HPDE6-E6E7 (cell line): Measurements from ENCODE around the gene CMC2.

Experiments
- DNase-seq: peaks from one replicate; pipeline ENCODE4 v3.0.0; 2011; ENCODE audit warnings: missing footprints; ENCODE audit errors: extremely low spot score

The CMC2 gene

GRCh38 chr16:81003064-81003463, 3.6 kb downstream of the CMC2 start:
- no peak for DNase-seq

- no peak for DNase-seq
Observed at GRCh38 chr16:81001330-81001729, 5.4 kb downstream of the CMC2 start.

- no peak for DNase-seq
Observed at GRCh38 chr16:81000873-81001272, 5.8 kb downstream of the CMC2 start.

GRCh38 chr16:80997964-80998620, 8.6 kb downstream of the CMC2 start:
- DNase-seq = no peak

GRCh38 chr16:80997139-80997798, 9.4 kb downstream of the CMC2 start:
- DNase-seq = no peak

- no peak for DNase-seq
Observed at GRCh38 chr16:80996688-80997138, 10.0 kb downstream of the CMC2 start.

- DNase-seq = no peak
Observed at GRCh38 chr16:80994451-80994850, 12.2 kb downstream of the CMC2 start.

GRCh38 chr16:80993834-80994233, 12.9 kb downstream of the CMC2 start:
- DNase-seq = no peak

GRCh38 chr16:80993307-80993706, 13.4 kb downstream of the CMC2 start:
- DNase-seq = peak; percentile 84

GRCh38 chr16:80992676-80993293, 13.9 kb downstream of the CMC2 start:
- DNase-seq = no peak

- no peak for DNase-seq
Observed at GRCh38 chr16:80991792-80992430, 14.8 kb downstream of the CMC2 start.

- no peak for DNase-seq
Observed at GRCh38 chr16:80990978-80991377, 15.7 kb downstream of the CMC2 start.

- DNase-seq = no peak
Observed at GRCh38 chr16:80990577-80990976, 16.1 kb downstream of the CMC2 start.

GRCh38 chr16:80989801-80990200, 16.9 kb downstream of the CMC2 start:
- no peak for DNase-seq

GRCh38 chr16:80988756-80989155, 17.9 kb downstream of the CMC2 start:
- DNase-seq = no peak

GRCh38 chr16:80986557-80986956, 20.1 kb downstream of the CMC2 start:
- no peak for DNase-seq

GRCh38 chr16:80985611-80986010, 21.1 kb downstream of the CMC2 start:
- DNase-seq = no peak

GRCh38 chr16:80984124-80984892, 22.4 kb downstream of the CMC2 start:
- no peak for DNase-seq

- no peak for DNase-seq
Observed at GRCh38 chr16:80982646-80983045, 24.0 kb downstream of the CMC2 start.

GRCh38 chr16:80981103-80981502, 25.6 kb downstream of the CMC2 start:
- DNase-seq = no peak

- no peak for DNase-seq
Observed at GRCh38 chr16:80976946-80977345, 29.7 kb downstream of the CMC2 start.
